H9 (cell line): ENCODE measurements around the gene TMEM114. TPM values are rescaled to one million over a fixed set of nuclear protein-coding genes. Genes with fewer than 3 reads are reported as not detected.

ENCODE experiments used
- DNase-seq: peaks from one replicate; pipeline ENCODE4 v3.0.0-alpha.2; 2017
- H2AFZ ChIP-seq: one replicate; pipeline ENCODE4 v1.6.1; 2013; ENCODE audit warnings: mild to moderate bottlenecking, low read length, control low read depth, moderate library complexity
- H2AK5ac ChIP-seq: 2 replicates; pipeline ENCODE4 v1.6.1; 2013; ENCODE audit warnings: low read length, control low read depth, mixed read lengths; ENCODE audit not compliant: insufficient read length
- H2BK120ac ChIP-seq: one replicate; pipeline ENCODE4 v1.6.1; 2013; ENCODE audit warnings: low read depth, mild to moderate bottlenecking, low read length, control low read depth, inconsistent platforms; ENCODE audit not compliant: poor library complexity, severe bottlenecking
- H2BK12ac ChIP-seq: 2 replicates; pipeline ENCODE4 v1.6.1; 2013; ENCODE audit warnings: low read length, control low read depth, mixed read lengths, low read depth; ENCODE audit not compliant: insufficient read length
- H2BK15ac ChIP-seq: 2 replicates; pipeline ENCODE4 v1.6.1; 2013; ENCODE audit warnings: low read depth, low read length, control low read depth
- H2BK20ac ChIP-seq: one replicate; pipeline ENCODE4 v1.6.1; 2013; ENCODE audit warnings: low read depth, mild to moderate bottlenecking, low read length, control low read depth, inconsistent platforms; ENCODE audit not compliant: poor library complexity, severe bottlenecking
- H2BK5ac ChIP-seq: 2 replicates; pipeline ENCODE4 v1.6.1; 2013; ENCODE audit warnings: low read length, control low read depth, mixed read lengths; ENCODE audit not compliant: insufficient read length
- H3K14ac ChIP-seq: 2 replicates; pipeline ENCODE4 v1.6.1; 2013; ENCODE audit warnings: low read length, control low read depth; ENCODE audit not compliant: insufficient read depth
- H3K18ac ChIP-seq: 2 replicates; pipeline ENCODE4 v1.6.1; 2013; ENCODE audit warnings: low read depth, mild to moderate bottlenecking, mixed read lengths, low read length, control low read depth; ENCODE audit not compliant: insufficient read length
- H3K23ac ChIP-seq: 2 replicates; pipeline ENCODE4 v1.6.1; 2013; ENCODE audit warnings: low read length, control low read depth, mixed read lengths, low read depth; ENCODE audit not compliant: insufficient read length
- H3K23me2 ChIP-seq: 2 replicates; pipeline ENCODE4 v1.6.1; 2013; ENCODE audit warnings: low read depth, mild to moderate bottlenecking, mixed read lengths, low read length, control low read depth; ENCODE audit not compliant: insufficient read length, poor library complexity, severe bottlenecking
- H3K27ac ChIP-seq: 2 replicates; pipeline ENCODE4 v1.5.1; 2013; ENCODE audit warnings: low read length, control low read depth, mixed read lengths, low read depth; ENCODE audit not compliant: insufficient read length
- H3K27me3 ChIP-seq: 2 replicates; pipeline ENCODE4 v1.6.1; 2013; ENCODE audit warnings: low read length, control low read depth, inconsistent platforms; ENCODE audit not compliant: insufficient read depth
- H3K4ac ChIP-seq: 2 replicates; pipeline ENCODE4 v1.6.1; 2013; ENCODE audit warnings: low read depth, mild to moderate bottlenecking, control low read depth, inconsistent platforms, low read length, moderate library complexity
- H3K4me1 ChIP-seq: 2 replicates; pipeline ENCODE4 v1.6.1; 2013; ENCODE audit warnings: low read length, control low read depth, inconsistent platforms; ENCODE audit not compliant: insufficient read depth
- H3K4me2 ChIP-seq: 2 replicates; pipeline ENCODE4 v1.6.1; 2013; ENCODE audit warnings: low read length, control low read depth, mixed read lengths; ENCODE audit not compliant: insufficient read length, insufficient read depth
- H3K56ac ChIP-seq: 2 replicates; pipeline ENCODE4 v1.6.1; 2013; ENCODE audit warnings: low read depth, mild to moderate bottlenecking, mixed read lengths, low read length, control low read depth; ENCODE audit not compliant: insufficient read length
- H3K79me1 ChIP-seq: 2 replicates; pipeline ENCODE4 v1.6.1; 2013; ENCODE audit warnings: low read depth, mild to moderate bottlenecking, moderate library complexity, low read length, control low read depth, inconsistent platforms; ENCODE audit not compliant: insufficient read depth, poor library complexity, severe bottlenecking
- H3K79me2 ChIP-seq: 2 replicates; pipeline ENCODE4 v1.6.1; 2013; ENCODE audit warnings: low read length, control low read depth, inconsistent platforms; ENCODE audit not compliant: insufficient read depth
- H3K9ac ChIP-seq: 2 replicates; pipeline ENCODE4 v1.6.1; 2013; ENCODE audit warnings: low read length, control low read depth, mixed read lengths; ENCODE audit not compliant: insufficient read length; ENCODE audit errors: extremely low read depth
- H3K9me3 ChIP-seq: one replicate; pipeline ENCODE4 v1.6.1; 2013; ENCODE audit warnings: low read depth, low read length, inconsistent platforms; ENCODE audit not compliant: control insufficient read depth
- H3T11ph ChIP-seq: one replicate; pipeline ENCODE4 v1.6.1; 2013; ENCODE audit warnings: mild to moderate bottlenecking, low read length, control low read depth, inconsistent platforms
- H4K20me1 ChIP-seq: one replicate; pipeline ENCODE4 v1.6.1; 2013; ENCODE audit not compliant: control insufficient read depth, insufficient read length, insufficient read depth
- H4K5ac ChIP-seq: 2 replicates; pipeline ENCODE4 v1.6.1; 2013; ENCODE audit warnings: low read depth, mild to moderate bottlenecking, mixed read lengths, low read length, control low read depth; ENCODE audit not compliant: insufficient read length
- H4K8ac ChIP-seq: replicated peaks from 2 replicates; pipeline ENCODE4 v1.6.1; 2013; ENCODE audit warnings: low read length, control low read depth, mixed read lengths, low read depth; ENCODE audit not compliant: insufficient read length
- H4K91ac ChIP-seq: 2 replicates; pipeline ENCODE4 v1.6.1; 2013; ENCODE audit warnings: low read depth, mild to moderate bottlenecking, moderate library complexity, mixed read lengths, low read length, control low read depth; ENCODE audit not compliant: insufficient read length
- H3K27ac Mint-ChIP-seq, 3 experiments: 2 replicates in 2 of 3; 3 replicates in 1 of 3; pipeline ENCODE4 v1.8.0; 2020 to 2021; ENCODE audit warnings: mixed read lengths in 3 of 3, mild to moderate bottlenecking in 1 of 3, moderate library complexity in 1 of 3
- H3K27me3 Mint-ChIP-seq: 2 replicates; pipeline ENCODE4 v1.8.0; 2021; ENCODE audit warnings: low read depth, mild to moderate bottlenecking, moderate library complexity, mixed read lengths
- H3K36me3 Mint-ChIP-seq, 3 experiments: 2 replicates in 2 of 3; 3 replicates in 1 of 3; pipeline ENCODE4 v1.8.0; 2020 to 2021; ENCODE audit warnings: low read depth in 3 of 3, mixed read lengths in 3 of 3; ENCODE audit not compliant: insufficient read depth in 1 of 3
- H3K4me1 Mint-ChIP-seq, 2 experiments: 2 replicates each; pipeline ENCODE4 v1.8.0; 2020; ENCODE audit warnings: mixed read lengths in 2 of 2
- H3K4me3 Mint-ChIP-seq, 2 experiments: 2 replicates in 1 of 2; 3 replicates in 1 of 2; pipeline ENCODE4 v1.8.0; 2020 to 2021; ENCODE audit warnings: mild to moderate bottlenecking in 2 of 2, mixed read lengths in 2 of 2, moderate library complexity in 1 of 2
- H3K9me3 Mint-ChIP-seq, 2 experiments: 2 replicates in 1 of 2; 3 replicates in 1 of 2; pipeline ENCODE4 v1.8.0; 2020; ENCODE audit warnings: mild to moderate bottlenecking in 2 of 2, mixed read lengths in 2 of 2, moderate library complexity in 1 of 2
- WGBS: extraction: QIAGEN DNeasy Blood & Tissue Kit; methylation state at CpG from one replicate; pipeline ENCODE4 v1.1.7; 2013; ENCODE audit warnings: missing lambda C conversion rate, low lambda C conversion rate, mixed read lengths; ENCODE audit not compliant: insufficient read length; ENCODE audit errors: extremely low coverage; 5-methylcytosine and 5-hydroxymethylcytosine counted together
- total RNA-seq: library from RNA; stranded (reverse); gene quantifications from 2 replicates; pipeline ENCODE4 v1.2.1, GENCODE V29; 2021
- TF ChIP-seq, protein P1 (sequence below): fragments of 200-600 bp; sonication (generic); conservative IDR thresholded peaks from 3 replicates; pipeline ENCODE4 v1.8.0; 2021; ENCODE audit warnings: antibody characterized with exemption, mild to moderate bottlenecking

The TMEM114 gene
- total RNA-seq, 1 experiment from 2014 or later: 0.33 TPM

GRCh38 chr16:8626946-8627345 lies 36.6 kb upstream of the TMEM114 start:
- no peaks in the 10 kb centered on the region for H4K20me1 ChIP-seq
- no peaks in the 10 kb centered on the region for H3K27me3 ChIP-seq
- no peaks in the 10 kb centered on the region for H3K27me3 Mint-ChIP-seq
- H3T11ph ChIP-seq: no peak overlapping the region
- H2BK15ac ChIP-seq: no peak overlapping the region
- H3K4ac ChIP-seq: no peak overlapping the region
- no peak overlapping the region for H2BK120ac ChIP-seq
- no peaks in the 10 kb centered on the region for H3K9me3 Mint-ChIP-seq
- H4K5ac ChIP-seq: no peak overlapping the region
- no peak overlapping the region for H3K4me3 Mint-ChIP-seq
- peaks cover 6% of the 10 kb centered on the region; the same call in 1 of the 2 replicates for H3K79me2 ChIP-seq
- H3K23ac ChIP-seq: no peak overlapping the region
- WGBS: no CpG with 5 or more reads among the region's 8 CpGs
- H3K27ac ChIP-seq: no peak overlapping the region
- TF ChIP-seq, protein P1, sequence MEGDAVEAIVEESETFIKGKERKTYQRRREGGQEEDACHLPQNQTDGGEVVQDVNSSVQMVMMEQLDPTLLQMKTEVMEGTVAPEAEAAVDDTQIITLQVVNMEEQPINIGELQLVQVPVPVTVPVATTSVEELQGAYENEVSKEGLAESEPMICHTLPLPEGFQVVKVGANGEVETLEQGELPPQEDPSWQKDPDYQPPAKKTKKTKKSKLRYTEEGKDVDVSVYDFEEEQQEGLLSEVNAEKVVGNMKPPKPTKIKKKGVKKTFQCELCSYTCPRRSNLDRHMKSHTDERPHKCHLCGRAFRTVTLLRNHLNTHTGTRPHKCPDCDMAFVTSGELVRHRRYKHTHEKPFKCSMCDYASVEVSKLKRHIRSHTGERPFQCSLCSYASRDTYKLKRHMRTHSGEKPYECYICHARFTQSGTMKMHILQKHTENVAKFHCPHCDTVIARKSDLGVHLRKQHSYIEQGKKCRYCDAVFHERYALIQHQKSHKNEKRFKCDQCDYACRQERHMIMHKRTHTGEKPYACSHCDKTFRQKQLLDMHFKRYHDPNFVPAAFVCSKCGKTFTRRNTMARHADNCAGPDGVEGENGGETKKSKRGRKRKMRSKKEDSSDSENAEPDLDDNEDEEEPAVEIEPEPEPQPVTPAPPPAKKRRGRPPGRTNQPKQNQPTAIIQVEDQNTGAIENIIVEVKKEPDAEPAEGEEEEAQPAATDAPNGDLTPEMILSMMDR: no peak
- H2BK20ac ChIP-seq: no peak overlapping the region
- peaks cover 3% of the 10 kb centered on the region for H3K23me2 ChIP-seq
- H3K9ac ChIP-seq: no peak overlapping the region
- peaks cover 51 to 79% (median 66%) of the 10 kb centered on the region in 3 experiments for H3K36me3 Mint-ChIP-seq
- H2AFZ ChIP-seq: no peak overlapping the region
- no peak overlapping the region; a peak in 1 of 7 replicates for H3K27ac Mint-ChIP-seq
- no peaks in the 10 kb centered on the region for H3K4me1 ChIP-seq
- H3K9me3 ChIP-seq: no peaks in the 10 kb centered on the region
- H3K4me1 Mint-ChIP-seq: peaks cover 5 to 8% of the 10 kb centered on the region in 2 experiments; a peak in 2 of 4 replicates
- H3K79me1 ChIP-seq: no peaks in the 10 kb centered on the region
- no peak overlapping the region for H3K4me2 ChIP-seq
- no peak overlapping the region for H4K8ac ChIP-seq
- H3K56ac ChIP-seq: no peak overlapping the region
- no peak overlapping the region for H2BK5ac ChIP-seq
- DNase-seq: no peak
- no peak overlapping the region for H3K18ac ChIP-seq
- no peak overlapping the region for H2BK12ac ChIP-seq
- H3K14ac ChIP-seq: no peak overlapping the region
- no peak overlapping the region for H2AK5ac ChIP-seq
- no peak overlapping the region for H4K91ac ChIP-seq
